ENCODE data around the gene CIAO2A. TPM values are rescaled to one million over a fixed set of nuclear protein-coding genes. Genes with fewer than 3 reads are reported as not detected.

The CIAO2A gene
- total RNA-seq, 1 donor from 2014 or later, result 210 TPM

- TF ChIP-seq, protein P1, sequence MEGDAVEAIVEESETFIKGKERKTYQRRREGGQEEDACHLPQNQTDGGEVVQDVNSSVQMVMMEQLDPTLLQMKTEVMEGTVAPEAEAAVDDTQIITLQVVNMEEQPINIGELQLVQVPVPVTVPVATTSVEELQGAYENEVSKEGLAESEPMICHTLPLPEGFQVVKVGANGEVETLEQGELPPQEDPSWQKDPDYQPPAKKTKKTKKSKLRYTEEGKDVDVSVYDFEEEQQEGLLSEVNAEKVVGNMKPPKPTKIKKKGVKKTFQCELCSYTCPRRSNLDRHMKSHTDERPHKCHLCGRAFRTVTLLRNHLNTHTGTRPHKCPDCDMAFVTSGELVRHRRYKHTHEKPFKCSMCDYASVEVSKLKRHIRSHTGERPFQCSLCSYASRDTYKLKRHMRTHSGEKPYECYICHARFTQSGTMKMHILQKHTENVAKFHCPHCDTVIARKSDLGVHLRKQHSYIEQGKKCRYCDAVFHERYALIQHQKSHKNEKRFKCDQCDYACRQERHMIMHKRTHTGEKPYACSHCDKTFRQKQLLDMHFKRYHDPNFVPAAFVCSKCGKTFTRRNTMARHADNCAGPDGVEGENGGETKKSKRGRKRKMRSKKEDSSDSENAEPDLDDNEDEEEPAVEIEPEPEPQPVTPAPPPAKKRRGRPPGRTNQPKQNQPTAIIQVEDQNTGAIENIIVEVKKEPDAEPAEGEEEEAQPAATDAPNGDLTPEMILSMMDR (IDR thresholded peaks at IDR 0.05), result no peak
- TF ChIP-seq EZH2phosphoT487 (IDR thresholded peaks at IDR 0.05) (no peak), EZH2 (IDR thresholded peaks at IDR 0.05) (no peak)
- H3K36me3 ChIP-seq, result no peaks in the 10 kb centered on the region
Observed at GRCh38 chr15:64131547-64131946, 37.9 kb upstream of the CIAO2A start.

DNA sequence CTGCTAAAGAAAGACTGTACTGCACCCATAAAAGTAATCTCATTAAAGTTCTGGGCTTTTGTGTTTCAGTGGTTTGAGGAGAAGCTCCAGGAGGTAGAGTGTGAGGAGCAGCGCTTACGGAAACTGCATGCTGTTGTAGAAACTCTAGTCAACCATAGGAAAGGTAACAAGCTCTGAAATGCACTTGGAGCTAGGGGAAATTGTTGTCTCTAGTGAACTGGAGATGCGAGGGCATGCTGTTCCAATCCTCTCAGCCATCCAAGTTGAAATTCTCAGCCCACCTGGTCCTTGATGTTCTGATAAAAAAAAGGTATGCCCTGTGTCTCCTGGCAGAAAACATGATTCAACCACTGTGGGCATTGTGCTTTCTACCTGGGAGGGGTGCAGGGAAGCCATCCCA is 36.5 kb upstream of the CIAO2A start:
- Mint-ChIP-seq H3K4me3 (no peak overlapping the region), H3K27me3 (ENCODE audit: insufficient read depth, low read depth) (peaks cover 2% of the 10 kb centered on the region), H3K36me3 (peaks cover 45% of the 10 kb centered on the region), H3K27ac (no peak overlapping the region), H3K4me1 (no peaks in the 10 kb centered on the region), H3K9me3 (no peaks in the 10 kb centered on the region)
- TF ChIP-seq EZH2 (IDR thresholded peaks at IDR 0.05) (no peak), EZH2phosphoT487 (IDR thresholded peaks at IDR 0.05) (no peak)
- TF ChIP-seq, protein P1 (IDR thresholded peaks at IDR 0.05), result no peak
- H3K9me3 ChIP-seq (ENCODE audit: low read depth), result no peaks in the 10 kb centered on the region
- H3K4me3 ChIP-seq, result no peak overlapping the region
- no peak overlapping the region for H2AFZ ChIP-seq (replicated peaks)
- H3K27ac ChIP-seq, result no peak overlapping the region
- no peaks in the 10 kb centered on the region for H3F3A ChIP-seq (ENCODE audit: low read depth)
- H3K4me1 ChIP-seq, result no peaks in the 10 kb centered on the region
- no peak overlapping the region for H3K4me2 ChIP-seq
- H3K27me3 ChIP-seq, result no peaks in the 10 kb centered on the region
- H3K36me3 ChIP-seq, result no peaks in the 10 kb centered on the region
- no peak overlapping the region for H3K9ac ChIP-seq
- no peaks in the 10 kb centered on the region for H3K79me2 ChIP-seq (ENCODE audit: low read depth)
- no peaks in the 10 kb centered on the region for H4K20me1 ChIP-seq (ENCODE audit: low read depth)
- no peak for DNase-seq (ENCODE audit: low spot score)

More at GRCh38 chr15:64131547-64131946, 37.9 kb upstream of the CIAO2A start:
- no peaks in the 10 kb centered on the region for H3K9me3 Mint-ChIP-seq
- peaks cover 2% of the 10 kb centered on the region for H3K27me3 Mint-ChIP-seq (ENCODE audit: insufficient read depth, low read depth)
- Histone ChIP-seq H4K20me1 (ENCODE audit: low read depth) (no peaks in the 10 kb centered on the region), H3F3A (ENCODE audit: low read depth) (no peaks in the 10 kb centered on the region), H3K4me3 (no peak overlapping the region), H2AFZ (replicated peaks) (no peak overlapping the region), H3K27me3 (no peaks in the 10 kb centered on the region), H3K27ac (no peak overlapping the region), H3K9me3 (ENCODE audit: low read depth) (no peaks in the 10 kb centered on the region), H3K4me2 (no peak overlapping the region), H3K9ac (no peak overlapping the region), H3K4me1 (no peaks in the 10 kb centered on the region), H3K79me2 (ENCODE audit: low read depth) (no peaks in the 10 kb centered on the region)
- H3K4me3 Mint-ChIP-seq, result no peak overlapping the region
- DNase-seq (ENCODE audit: low spot score), result no peak
- peaks cover 45% of the 10 kb centered on the region for H3K36me3 Mint-ChIP-seq
- H3K27ac Mint-ChIP-seq, result no peak overlapping the region
- no peaks in the 10 kb centered on the region for H3K4me1 Mint-ChIP-seq

DNA sequence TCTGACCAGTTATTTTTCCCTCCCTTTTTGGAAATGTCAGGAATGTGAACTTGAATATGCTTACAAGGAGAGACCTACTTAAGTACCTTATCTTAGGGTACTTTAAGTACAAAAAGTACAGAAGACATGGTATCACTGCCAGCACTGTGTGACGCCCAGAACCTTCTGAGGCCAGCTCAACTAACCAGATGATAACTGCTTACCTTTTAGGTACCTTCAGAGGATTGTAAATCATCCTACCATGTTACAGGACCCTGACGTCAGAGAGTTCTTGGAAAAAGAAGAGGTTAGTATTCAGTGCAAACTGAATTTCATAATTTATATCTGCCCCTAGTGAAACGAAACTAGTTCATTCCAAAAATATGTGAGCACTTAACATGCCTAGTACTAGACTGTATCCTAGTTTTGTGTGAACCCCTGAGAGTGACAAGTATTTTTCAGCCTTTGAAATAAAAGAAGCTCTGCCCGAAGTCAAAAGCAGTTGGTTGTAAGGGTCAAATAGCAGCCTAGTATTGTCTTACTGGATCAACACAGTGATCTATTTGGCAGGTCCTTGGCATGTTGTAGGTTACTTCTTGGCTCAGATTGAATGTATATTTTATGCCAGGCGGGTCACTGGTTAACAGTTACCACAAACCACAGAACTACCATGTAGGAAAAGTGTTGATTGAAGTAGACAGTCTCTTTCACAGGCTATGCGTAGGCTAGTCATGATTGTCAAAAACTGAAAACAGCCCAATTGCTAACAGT is 34.1 kb upstream of the CIAO2A start:
- TF ChIP-seq, protein P1 (IDR thresholded peaks at IDR 0.05), result no peak
- TF ChIP-seq EZH2phosphoT487 (IDR thresholded peaks at IDR 0.05), result no peak
- TF ChIP-seq EZH2 (IDR thresholded peaks at IDR 0.05), result no peak
- no peak overlapping the region for H3K4me3 Mint-ChIP-seq

More for the DNA sequence above, 34.1 kb upstream of the CIAO2A start:
- H3K4me1 Mint-ChIP-seq, result no peaks in the 10 kb centered on the region
- H3K27me3 Mint-ChIP-seq (ENCODE audit: insufficient read depth, low read depth), result peaks cover 2% of the 10 kb centered on the region
- no peak overlapping the region for H3K27ac Mint-ChIP-seq
- no peaks in the 10 kb centered on the region for H3K27me3 ChIP-seq
- no peaks in the 10 kb centered on the region for H4K20me1 ChIP-seq (ENCODE audit: low read depth)
- H2AFZ ChIP-seq (replicated peaks), result no peak overlapping the region
- H3K27ac ChIP-seq, result no peak overlapping the region
- H3K4me3 ChIP-seq, result no peak overlapping the region
- no peak overlapping the region for H3K4me2 ChIP-seq
- no peaks in the 10 kb centered on the region for H3K9me3 Mint-ChIP-seq
- H3K9me3 ChIP-seq (ENCODE audit: low read depth), result no peaks in the 10 kb centered on the region
- H3K36me3 Mint-ChIP-seq, result peaks cover 49% of the 10 kb centered on the region
- H3K9ac ChIP-seq, result no peak overlapping the region
- H3K4me1 ChIP-seq, result no peaks in the 10 kb centered on the region
- H3K36me3 ChIP-seq, result no peaks in the 10 kb centered on the region
- no peaks in the 10 kb centered on the region for H3F3A ChIP-seq (ENCODE audit: low read depth)
- no peaks in the 10 kb centered on the region for H3K79me2 ChIP-seq (ENCODE audit: low read depth)
- no peak for DNase-seq (ENCODE audit: low spot score)
